OCI-LY7 (cell line): Measurements from ENCODE around the gene LTB4R. TPM values are rescaled to one million over a fixed set of nuclear protein-coding genes. Genes with fewer than 3 reads are reported as not detected.

Experiments used
- BruUV-seq: library from RNA; stranded (reverse); fragments of 400-500 nt; replicated peaks from 2 replicates; lab custom pipeline; 2021; lab: Mats Ljungman, UMichigan
- CTCF ChIA-PET: fragments of 300-600 bp; sonication (Branson Sonifier 250); formaldehyde crosslinking; loops from one replicate; lab custom pipeline; 2022; ENCODE audit warnings: antibody characterized with exemption; ENCODE audit not compliant: unreplicated experiment; lab: Charles Lee
- POLR2A ChIA-PET: fragments of 300-600 bp; sonication (Branson Sonifier 250); formaldehyde crosslinking; loops from one replicate; lab custom pipeline; 2022; ENCODE audit warnings: antibody characterized with exemption; lab: Charles Lee
- DNase-seq: peaks from one replicate; pipeline ENCODE4 v3.0.0-alpha.2; 2015; ENCODE audit warnings: low spot score
- H2AFZ ChIP-seq: fragments of 200-600 bp; sonication (generic), shearing (Covaris generic); 2 replicates; pipeline ENCODE4 v1.6.1; 2014; ENCODE audit warnings: mild to moderate bottlenecking, antibody characterized with exemption, low read length, moderate library complexity
- H3K27ac ChIP-seq: fragments of 200-600 bp; sonication (generic); 2 replicates; pipeline ENCODE4 v1.5.1; 2014; ENCODE audit warnings: mixed run types, low read depth, mild to moderate bottlenecking, moderate library complexity, low read length, inconsistent platforms; ENCODE audit not compliant: poor library complexity, severe bottlenecking
- H3K36me3 ChIP-seq: fragments of 200-600 bp; sonication (generic); 2 replicates; pipeline ENCODE4 v1.6.1; 2014; ENCODE audit warnings: mild to moderate bottlenecking, antibody characterized with exemption, low read length, moderate library complexity, mixed read lengths; ENCODE audit not compliant: insufficient read depth
- H3K4me1 ChIP-seq: fragments of 200-600 bp; sonication (generic); 2 replicates; pipeline ENCODE4 v1.5.1; 2014; ENCODE audit warnings: mild to moderate bottlenecking, low read length; ENCODE audit not compliant: insufficient read depth, poor library complexity, severe bottlenecking
- H3K4me2 ChIP-seq: fragments of 200-600 bp; sonication (generic); 2 replicates; pipeline ENCODE4 v1.6.1; 2014; ENCODE audit warnings: mild to moderate bottlenecking, low read length
- H3K4me3 ChIP-seq: fragments of 200-600 bp; sonication (generic); 2 replicates; pipeline ENCODE4 v1.5.1; 2014; ENCODE audit warnings: mild to moderate bottlenecking, low read depth, low read length; ENCODE audit not compliant: poor library complexity, severe bottlenecking
- H3K79me2 ChIP-seq: fragments of 200-600 bp; sonication (generic); 2 replicates; pipeline ENCODE4 v1.6.1; 2016; ENCODE audit warnings: low read depth, mild to moderate bottlenecking, low read length, moderate library complexity, mixed read lengths; ENCODE audit not compliant: insufficient read depth
- H3K9me2 ChIP-seq: fragments of 200-600 bp; sonication (generic); 2 replicates; pipeline ENCODE4 v1.6.1; 2016; ENCODE audit warnings: mild to moderate bottlenecking, low read length, mixed read lengths; ENCODE audit not compliant: insufficient read depth
- H3K9me3 ChIP-seq: fragments of 200-600 bp; sonication (generic); 2 replicates; pipeline ENCODE4 v1.6.1; 2014; ENCODE audit warnings: mild to moderate bottlenecking, mixed run types, low read length, mixed read lengths
- H4K20me1 ChIP-seq: fragments of 200-600 bp; sonication (generic); 2 replicates; pipeline ENCODE4 v1.6.1; 2014; ENCODE audit warnings: mild to moderate bottlenecking, antibody characterized with exemption, low read length, moderate library complexity, mixed read lengths; ENCODE audit not compliant: insufficient read depth
- CTCF ChIP-seq: fragments of 200-600 bp; sonication (generic); conservative IDR thresholded peaks from 2 replicates; pipeline ENCODE4 v1.5.1; 2014; ENCODE audit warnings: mild to moderate bottlenecking, antibody characterized with exemption, low read length, moderate library complexity, mixed read lengths
- EZH2phosphoT487 ChIP-seq: fragments of 200-600 bp; sonication (generic); IDR thresholded peaks from 2 replicates; pipeline ENCODE4 v1.6.1; 2018; ENCODE audit warnings: low read depth, borderline replicate concordance, mild to moderate bottlenecking, mixed run types, antibody characterized with exemption, low read length, moderate library complexity, mixed read lengths
- intact Hi-C: fragments of 100-400 bp; cut with micrococcal nuclease; formaldehyde crosslinking; loops from one replicate; pipeline ENCODE4 v1.10.0; 2022; ENCODE audit not compliant: unreplicated experiment
- total RNA-seq, 2 experiments: library from RNA; depleted of rRNA in 1 of 2; stranded (reverse); fragments of >200 nt in 1 of 2; shearing (Covaris generic) in 1 of 2; gene quantifications; 2 replicates each; pipeline ENCODE4 v1.2.3, GENCODE V29; 2014 to 2022

Gene LTB4R
- total RNA-seq, 2 experiments from 2014 or later = 15.8 to 28.3 TPM

- intact Hi-C loops = no loop called here
- ChIA-PET POLR2A (interaction anchor here (0.6 kb wide), 1 partner anchor 17 kb away, joined by 5 read pairs; no protein-coding TSS in a partner anchor), CTCF (interaction anchor here (0.6 kb wide), 1 partner anchor 87 kb away, joined by 3 read pairs; no protein-coding TSS in a partner anchor)
- Histone ChIP-seq H3K4me2 (no peak overlapping the region), H3K4me1 (peaks cover 13% of the 10 kb centered on the region), H3K79me2 (no peaks in the 10 kb centered on the region), H4K20me1 (no peaks in the 10 kb centered on the region), H3K9me3 (no peaks in the 10 kb centered on the region), H3K4me3 (no peak overlapping the region), H3K36me3 (no peaks in the 10 kb centered on the region), H2AFZ (no peak overlapping the region), H3K27ac (no peak overlapping the region), H3K9me2 (no peaks in the 10 kb centered on the region)
- TF ChIP-seq EZH2phosphoT487 (no peak), CTCF (no peak)
- DNase-seq = no peak
- BruUV-seq = no TSS peak
Observed at GRCh38 chr14:24343795-24344660, 32.7 kb downstream of the LTB4R start.

GRCh38 chr14:24347134-24347533, 35.8 kb downstream of the LTB4R start:
- POLR2A ChIA-PET = interaction anchor here (0.9 to 2.2 kb wide), 2 partner anchors 15 to 39 kb away, joined by 3 to 6 read pairs; no protein-coding TSS in a partner anchor
- no peaks in the 10 kb centered on the region for H4K20me1 ChIP-seq
- H2AFZ ChIP-seq = no peak overlapping the region
- H3K4me1 ChIP-seq = no peaks in the 10 kb centered on the region
- BruUV-seq = no TSS peak
- intact Hi-C loops = no loop called here
- H3K27ac ChIP-seq = no peak overlapping the region
- no peak overlapping the region for H3K4me3 ChIP-seq
- CTCF ChIA-PET = interaction anchor here (1.1 kb wide), 2 partner anchors 19 to 39 kb away, joined by 3 to 8 read pairs; no protein-coding TSS in a partner anchor
- H3K4me2 ChIP-seq = no peak overlapping the region
- H3K9me3 ChIP-seq = no peaks in the 10 kb centered on the region
- no peak for TF ChIP-seq CTCF
- no peak for DNase-seq
- no peaks in the 10 kb centered on the region for H3K79me2 ChIP-seq
- H3K9me2 ChIP-seq = no peaks in the 10 kb centered on the region
- H3K36me3 ChIP-seq = no peaks in the 10 kb centered on the region

- DNase-seq = no peak
- no peak overlapping the region for H3K4me3 ChIP-seq
- intact Hi-C loops = no loop called here
- no peak overlapping the region for H2AFZ ChIP-seq
- H3K4me1 ChIP-seq = no peaks in the 10 kb centered on the region
- H3K9me2 ChIP-seq = no peaks in the 10 kb centered on the region
- no peaks in the 10 kb centered on the region for H3K9me3 ChIP-seq
- no peaks in the 10 kb centered on the region for H4K20me1 ChIP-seq
- H3K4me2 ChIP-seq = no peak overlapping the region
- BruUV-seq = no TSS peak
- H3K36me3 ChIP-seq = no peaks in the 10 kb centered on the region
- POLR2A ChIA-PET = interaction anchor here (1.0 kb wide), 1 partner anchor 71 kb away, joined by 5 read pairs; no protein-coding TSS in a partner anchor
- CTCF ChIA-PET = no interaction called here
- TF ChIP-seq EZH2phosphoT487 (no peak), CTCF (0 out of 2 replicates have a peak, but pooled peaks have one; percentile 20)
- no peaks in the 10 kb centered on the region for H3K79me2 ChIP-seq
- H3K27ac ChIP-seq = no peak overlapping the region
Observed at GRCh38 chr14:24348186-24348585, 36.9 kb downstream of the LTB4R start.
